Activated CD8-positive, alpha-beta memory T cell treated with anti-CD3 and anti-CD28 coated beads, Interleukin-2, amount 50 U/mL, for 48 hours (primary cell): ENCODE results near the gene PTPN11.
"Not testable (repeated sequence)": the region's sequence is repeated elsewhere in the genome, so short reads cannot be mapped to it uniquely, and the experiment has no call there.

Source experiments
- DNase-seq: peaks from one replicate; pipeline ENCODE4 v3.0.0-alpha.2; 2020

Gene PTPN11

GRCh38 chr12:112457142-112457541, 38.4 kb downstream of the PTPN11 start:
- not testable (repeated sequence) for DNase-seq

DNA sequence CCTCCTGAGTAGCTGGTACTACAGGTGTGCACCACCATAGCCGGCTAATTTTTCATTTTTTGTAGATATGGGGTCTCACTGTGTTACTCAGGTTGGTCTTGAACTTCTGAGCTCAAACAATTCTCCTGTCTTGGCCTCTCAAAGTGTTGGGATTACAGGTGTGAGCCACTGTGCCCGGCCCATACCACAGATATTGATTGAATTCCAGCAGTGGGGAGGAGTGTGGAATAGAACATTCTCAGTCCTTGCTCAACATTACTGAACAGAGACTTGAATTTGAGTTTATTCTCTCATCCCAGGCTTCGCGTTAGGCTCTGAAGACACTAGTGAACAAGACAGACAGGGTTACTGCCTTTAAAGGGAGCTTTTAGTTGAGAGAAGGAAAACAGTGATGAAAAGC, 39.6 kb downstream of the PTPN11 start:
- no peak for DNase-seq

- DNase-seq = no peak
Observed at GRCh38 chr12:112458751-112459150, 40.0 kb downstream of the PTPN11 start.

DNA sequence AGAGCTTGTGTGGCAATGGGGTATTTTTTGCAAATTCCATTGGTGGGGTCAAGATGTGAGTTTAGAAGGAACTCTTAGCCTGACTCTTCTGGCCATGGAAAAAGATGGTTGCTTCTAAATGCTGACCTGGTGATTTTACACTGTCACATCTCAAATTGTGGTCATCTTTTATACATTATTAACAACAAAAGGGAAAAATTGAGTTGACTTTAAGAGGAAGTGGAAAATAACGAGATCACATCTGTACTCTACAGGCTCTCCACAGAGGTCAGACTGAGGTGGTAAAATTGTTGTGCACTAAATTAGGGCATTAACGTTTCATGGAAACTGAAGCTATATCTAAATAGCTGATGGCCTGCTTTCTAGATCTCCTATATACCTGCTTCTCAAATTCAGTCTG, 44.7 kb downstream of the PTPN11 start:
- no peak for DNase-seq

DNA sequence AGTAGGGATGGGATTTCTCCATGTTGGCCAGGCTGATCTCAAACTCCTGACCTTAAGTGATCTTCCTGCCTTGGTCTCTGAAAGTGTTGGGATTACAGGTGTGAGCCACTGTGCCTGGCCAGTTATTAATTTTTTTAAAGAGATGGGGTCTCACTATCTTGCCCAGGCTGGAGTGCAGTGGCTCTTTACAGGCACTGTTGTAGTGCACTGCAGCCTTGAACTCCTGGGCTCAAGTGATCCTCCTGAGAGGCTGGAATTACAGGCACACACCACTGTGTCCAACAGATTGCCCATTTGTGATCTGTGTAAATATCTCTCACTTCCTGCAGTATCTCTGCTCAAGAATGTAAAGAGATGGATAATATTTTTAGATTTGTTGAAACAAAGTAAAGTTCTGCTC, 45.9 kb downstream of the PTPN11 start:
- DNase-seq = no peak

DNA sequence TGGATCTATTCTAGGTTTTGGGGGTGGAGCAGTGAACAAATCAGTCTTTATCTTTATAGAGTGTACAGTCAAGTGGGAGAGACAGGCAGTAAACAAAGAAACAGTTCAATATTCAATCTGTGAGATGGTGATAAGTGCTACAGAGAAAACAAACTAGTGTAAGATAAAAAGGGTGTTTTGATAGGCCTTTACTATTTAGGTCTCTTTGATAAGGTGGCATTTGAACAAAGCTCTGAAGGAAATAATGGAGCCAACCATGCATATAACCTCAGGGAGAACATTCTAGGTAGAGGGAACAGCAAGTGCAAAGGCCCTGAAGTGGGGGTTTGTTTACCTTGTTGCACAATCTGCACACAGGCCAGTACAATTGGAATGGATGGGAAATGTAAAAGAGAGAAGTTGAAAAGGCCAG, 47.3 kb downstream of the PTPN11 start:
- no peak for DNase-seq

DNA sequence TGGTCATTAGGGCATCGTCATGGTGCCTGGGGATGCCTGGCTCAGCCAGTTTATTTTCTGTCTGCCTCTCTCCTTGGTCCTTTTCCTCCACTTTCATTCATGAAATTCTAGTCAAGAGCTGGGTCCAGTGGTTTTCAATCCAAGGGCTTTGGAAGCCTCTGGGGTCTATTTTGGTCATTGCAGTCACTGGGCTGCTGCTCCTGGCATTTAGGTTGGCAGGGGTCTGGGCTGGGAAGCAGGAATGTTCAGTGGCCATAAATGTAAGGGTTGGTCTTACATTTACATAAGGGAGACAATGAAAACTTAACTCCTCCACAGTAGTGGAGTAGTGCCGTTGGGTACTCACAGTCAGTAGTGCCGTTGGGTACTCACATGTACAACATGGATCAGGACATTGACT, 48.1 kb downstream of the PTPN11 start:
- no peak for DNase-seq

GRCh38 chr12:112468046-112468445, 49.3 kb downstream of the PTPN11 start:
- no peak for DNase-seq

DNA sequence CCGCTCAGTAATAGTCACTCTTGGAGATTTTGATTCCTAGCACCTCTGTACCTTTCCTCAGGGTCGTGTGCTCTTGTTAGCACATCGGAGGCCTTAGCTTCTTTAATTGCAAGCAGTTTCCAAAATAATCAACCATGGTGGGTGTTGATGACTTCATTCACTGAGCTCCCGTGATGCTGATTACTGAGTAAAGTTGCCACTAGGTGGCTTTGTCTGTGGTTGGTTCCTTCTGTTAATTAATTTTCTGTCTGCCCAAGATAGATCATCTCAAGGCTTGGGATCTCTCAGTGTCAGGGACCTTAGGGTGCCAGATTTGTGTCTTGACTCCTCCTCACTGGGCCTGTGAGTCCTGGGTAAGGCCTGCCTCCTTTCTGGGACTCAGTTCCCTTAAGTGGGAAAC, 54.3 kb downstream of the PTPN11 start:
- DNase-seq = no peak

- no peak for DNase-seq
Observed at GRCh38 chr12:112479413-112479812, 60.7 kb downstream of the PTPN11 start.

DNA sequence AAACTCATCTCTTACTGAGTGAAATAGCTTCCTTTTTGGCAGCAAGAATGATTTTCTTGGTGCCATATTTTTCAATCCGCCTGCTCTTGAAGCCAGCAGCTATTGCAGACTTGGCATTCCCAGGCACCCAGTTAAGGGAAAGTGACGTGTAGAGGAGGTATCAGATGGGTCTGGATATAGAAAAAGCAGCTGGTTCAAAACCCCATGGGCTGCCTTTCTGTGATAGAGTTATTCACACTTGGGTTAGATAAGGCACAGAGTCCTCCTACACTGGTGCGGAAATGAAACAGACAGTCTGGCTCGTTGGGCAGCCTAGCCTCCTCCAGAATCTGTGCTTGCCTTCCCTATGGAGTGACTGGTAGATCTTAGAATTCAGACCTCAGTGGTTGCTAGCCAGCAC, 62.2 kb downstream of the PTPN11 start:
- DNase-seq = no peak

- DNase-seq = no peak
Observed at GRCh38 chr12:112482733-112483132, 64.0 kb downstream of the PTPN11 start.

DNA sequence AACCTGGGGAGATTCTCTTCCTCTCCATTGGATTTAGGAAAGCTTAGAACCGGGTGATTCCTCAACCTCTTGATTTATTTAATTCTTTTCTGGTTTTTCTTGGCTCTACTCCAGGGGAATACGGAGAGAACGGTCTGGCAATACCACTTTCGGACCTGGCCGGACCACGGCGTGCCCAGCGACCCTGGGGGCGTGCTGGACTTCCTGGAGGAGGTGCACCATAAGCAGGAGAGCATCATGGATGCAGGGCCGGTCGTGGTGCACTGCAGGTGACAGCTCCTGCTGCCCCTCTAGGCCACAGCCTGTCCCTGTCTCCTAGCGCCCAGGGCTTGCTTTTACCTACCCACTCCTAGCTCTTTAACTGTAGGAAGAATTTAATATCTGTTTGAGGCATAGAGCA, 67.6 kb downstream of the PTPN11 start:
- DNase-seq = no peak

DNA sequence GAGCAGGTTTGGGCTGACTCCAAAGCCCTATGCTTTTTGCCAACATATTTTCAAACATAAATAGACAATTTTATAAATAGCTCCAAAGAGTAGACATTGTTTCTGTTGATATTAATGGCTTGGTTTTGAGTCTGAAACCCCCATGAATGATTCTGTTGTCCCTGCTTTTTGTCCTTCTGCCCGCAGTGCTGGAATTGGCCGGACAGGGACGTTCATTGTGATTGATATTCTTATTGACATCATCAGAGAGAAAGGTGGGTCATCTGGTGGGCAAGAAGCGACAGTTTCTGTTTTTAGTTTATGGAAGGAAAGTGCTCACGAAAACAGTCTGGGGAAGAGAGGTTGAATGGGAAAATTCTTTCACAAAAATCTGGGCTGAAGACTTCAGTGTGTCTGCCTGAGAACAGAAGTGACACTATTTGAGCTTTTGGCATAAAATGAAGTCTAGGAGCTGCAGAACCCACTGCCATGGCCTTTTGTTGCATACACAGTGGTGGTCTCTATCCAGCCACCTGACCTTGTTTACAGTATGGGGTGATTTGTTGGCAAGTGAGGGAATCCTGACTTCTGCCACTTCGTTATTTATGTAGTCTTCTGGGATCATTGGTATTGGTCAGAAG, 69.6 kb downstream of the PTPN11 start:
- DNase-seq = no peak

DNA sequence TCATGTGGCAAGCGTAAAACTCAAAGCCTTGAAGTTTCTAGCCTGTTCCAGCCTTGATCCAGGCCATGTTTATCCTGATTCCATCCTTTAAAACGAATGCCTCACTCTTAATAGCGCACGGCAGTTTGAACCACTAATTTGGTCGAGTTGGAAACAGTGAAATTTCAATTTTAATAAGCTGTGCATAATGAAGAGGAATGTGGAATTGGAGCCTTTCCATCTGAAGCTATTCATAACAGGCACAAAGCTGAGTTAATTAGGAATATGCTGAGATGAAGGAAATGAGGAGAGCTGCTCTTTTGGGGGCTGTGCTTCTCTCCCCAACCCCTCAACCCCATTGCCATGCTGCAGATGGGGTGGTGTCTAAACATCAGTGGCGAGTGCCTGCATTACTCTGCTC, 70.7 kb downstream of the PTPN11 start:
- DNase-seq = no peak

- no peak for DNase-seq
Observed at GRCh38 chr12:112496496-112496895, 77.7 kb downstream of the PTPN11 start.

DNA sequence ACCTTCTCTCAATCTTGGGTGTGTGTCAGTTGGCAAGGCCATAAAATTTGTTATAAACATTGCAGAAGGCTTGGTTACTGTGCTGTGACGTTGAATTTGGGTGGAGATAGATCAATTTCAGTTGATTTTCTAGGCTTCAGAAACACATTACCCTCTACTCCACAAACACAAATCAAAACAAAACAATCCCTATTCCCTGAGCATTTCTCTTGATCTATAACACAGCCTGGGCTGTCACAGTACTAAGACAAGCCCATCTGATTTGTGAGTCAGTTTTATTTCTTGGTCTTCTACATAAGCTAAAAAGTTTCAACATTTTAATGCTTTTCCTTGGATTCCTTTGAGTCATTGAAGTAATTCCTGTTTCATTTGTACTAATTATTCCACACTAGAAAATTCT, 79.8 kb downstream of the PTPN11 start:
- DNase-seq = no peak

GRCh38 chr12:112503512-112503911, 84.8 kb downstream of the PTPN11 start:
- DNase-seq = no peak

GRCh38 chr12:112506513-112507166, 87.9 kb downstream of the PTPN11 start:
- DNase-seq = no peak

- no peak for DNase-seq
Observed at GRCh38 chr12:112513471-112513870, 94.7 kb downstream of the PTPN11 start.

GRCh38 chr12:112514456-112514855, 95.7 kb downstream of the PTPN11 start:
- no peak for DNase-seq

DNA sequence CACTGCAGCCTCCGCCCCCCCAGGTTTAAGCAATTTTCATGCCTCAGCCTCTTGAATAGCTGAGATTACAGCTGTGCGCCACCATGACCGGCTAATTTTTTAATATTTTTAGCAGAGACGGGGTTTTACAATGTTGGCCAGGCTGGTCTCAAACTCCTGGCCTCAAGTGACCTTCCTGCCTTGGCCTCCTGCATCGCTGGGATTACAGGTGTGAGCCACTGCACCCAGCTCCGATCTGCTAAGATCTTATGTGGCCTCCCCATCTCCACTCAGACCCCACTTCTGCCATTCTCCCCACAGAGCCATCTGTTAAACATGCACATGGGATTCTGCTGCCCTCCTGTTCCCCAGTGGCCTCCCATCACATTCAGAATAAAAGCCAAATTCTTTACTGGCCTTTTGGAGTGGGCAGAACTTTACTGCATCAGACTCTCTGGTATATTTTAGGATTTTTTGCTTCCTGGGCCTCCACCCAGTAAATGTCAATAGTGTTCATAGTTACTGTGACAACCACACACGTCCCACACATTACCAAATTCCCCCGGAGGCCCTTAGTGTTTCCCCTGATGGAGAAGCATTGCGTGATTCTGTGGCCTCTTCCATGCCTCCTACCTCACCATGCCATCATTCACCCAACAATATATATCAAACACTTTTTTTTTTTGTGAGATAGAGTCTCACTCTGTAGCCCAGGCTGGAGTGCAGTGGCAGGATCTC, 96.3 kb downstream of the PTPN11 start:
- no peak for DNase-seq

GRCh38 chr12:112515868-112516267, 97.1 kb downstream of the PTPN11 start:
- DNase-seq = no peak

- DNase-seq = no peak
Observed at GRCh38 chr12:112517730-112518364, 99.1 kb downstream of the PTPN11 start.
